ENCODE results near the gene XRCC4.

The XRCC4 gene

DNA sequence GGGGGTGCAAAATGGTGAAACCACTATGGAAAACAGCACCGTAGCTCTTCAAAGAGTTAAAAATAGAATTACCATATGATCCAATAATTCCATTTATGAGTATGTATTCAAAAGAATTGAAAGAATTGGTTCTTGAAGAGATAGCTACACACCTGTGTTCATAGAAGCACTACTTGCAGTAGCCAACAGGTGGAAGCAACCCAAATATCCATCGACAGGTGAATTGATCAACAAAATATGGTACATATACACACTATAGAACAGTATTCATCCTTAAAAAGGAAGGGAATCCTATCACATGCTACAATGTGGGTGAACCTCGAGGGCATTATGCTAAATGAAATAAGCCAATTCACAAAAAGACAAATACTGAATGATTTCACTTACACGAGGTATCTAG lies 308.5 kb downstream of the XRCC4 start:
- DNase-seq (ENCODE audit: low spot score), result no peak

DNA sequence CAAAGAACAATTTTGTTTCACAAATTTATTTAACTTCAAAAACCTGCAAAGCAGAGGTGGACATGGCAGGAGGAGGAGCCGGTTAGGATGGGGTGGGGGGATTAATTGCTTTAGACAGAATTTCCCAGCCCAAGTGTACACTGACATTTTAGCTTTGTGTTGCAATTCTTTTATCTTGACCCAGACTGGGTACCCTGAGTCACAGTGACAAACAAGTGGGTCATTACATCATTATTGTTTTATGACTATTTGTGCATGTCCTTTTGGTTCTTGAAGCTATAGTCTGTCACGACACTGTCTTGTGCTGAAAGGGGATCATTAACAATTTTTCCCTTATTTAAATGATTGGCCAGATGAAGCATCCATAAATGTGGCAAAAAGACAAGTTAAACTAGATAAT lies 309.7 kb downstream of the XRCC4 start:
- no peak for DNase-seq (ENCODE audit: low spot score)

DNA sequence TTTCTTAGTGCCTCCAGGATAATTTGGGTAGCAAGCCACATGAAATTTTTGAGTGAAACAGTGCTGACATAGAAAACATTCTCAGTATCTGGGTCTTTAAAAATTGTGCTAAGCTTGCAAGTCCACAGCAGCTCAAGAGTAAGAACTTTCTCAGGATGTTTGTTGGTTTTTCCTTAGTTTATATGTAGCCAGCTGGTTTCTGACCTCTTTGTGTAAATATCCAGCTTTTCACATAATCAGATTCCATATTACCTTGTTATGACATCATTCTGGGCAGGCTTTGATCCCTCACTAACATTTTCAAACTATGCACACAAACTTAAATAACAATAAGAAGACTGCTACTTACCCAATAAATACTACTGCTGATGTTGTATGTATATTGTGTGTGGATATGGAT lies 311.3 kb downstream of the XRCC4 start:
- no peak for DNase-seq (ENCODE audit: low spot score)

DNA sequence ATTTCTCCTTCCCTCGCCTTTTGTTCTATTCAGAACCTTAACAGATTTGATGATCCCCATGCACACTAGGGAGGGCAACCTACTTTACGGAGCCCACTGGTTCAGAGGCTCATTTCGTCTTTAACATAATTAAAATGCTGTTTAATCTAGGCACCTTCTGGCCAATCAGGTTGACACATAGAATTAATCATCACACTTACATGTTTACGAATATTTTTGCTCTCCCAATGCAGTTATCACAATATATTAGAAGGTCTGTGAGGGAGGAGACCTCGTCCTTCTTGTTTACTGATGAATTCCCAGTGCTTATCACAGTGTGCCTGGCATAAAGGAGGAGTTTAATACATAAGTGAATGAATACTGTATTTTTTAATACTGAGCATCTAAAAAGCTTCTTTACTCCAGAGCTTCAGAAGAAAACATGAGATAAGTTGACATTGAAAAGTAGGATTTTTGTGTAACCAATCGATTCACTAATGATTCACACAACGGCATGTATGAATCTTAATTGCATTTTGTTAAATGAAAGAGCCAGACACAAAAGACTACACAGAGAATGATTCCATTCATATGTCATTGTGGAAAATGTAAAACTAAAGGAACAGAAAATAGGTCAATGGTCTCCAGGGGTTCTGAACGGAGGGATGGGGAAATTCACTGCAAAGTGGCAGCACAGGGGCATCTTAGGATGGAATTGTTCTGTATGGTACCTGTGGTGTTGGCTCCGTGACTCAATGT lies 315.6 kb downstream of the XRCC4 start:
- no peak for DNase-seq (ENCODE audit: low spot score)

DNA sequence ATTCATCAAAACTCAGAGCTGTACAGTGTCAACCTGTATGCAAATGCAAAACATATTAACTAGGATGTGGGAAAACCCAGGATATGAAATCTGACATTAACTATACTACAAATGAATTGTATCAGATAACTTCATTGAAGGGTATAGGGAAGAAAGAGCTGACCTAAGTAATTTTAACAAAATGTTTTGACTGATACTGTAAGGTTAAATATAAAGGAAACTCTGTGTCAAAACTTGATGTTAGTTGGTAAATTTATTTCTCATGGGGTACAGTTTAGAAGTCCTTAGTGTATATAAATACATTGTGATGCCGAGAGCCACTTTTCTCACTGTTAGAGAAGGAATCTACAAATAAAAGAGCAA lies 316.1 kb downstream of the XRCC4 start:
- DNase-seq (ENCODE audit: low spot score), result no peak

DNA sequence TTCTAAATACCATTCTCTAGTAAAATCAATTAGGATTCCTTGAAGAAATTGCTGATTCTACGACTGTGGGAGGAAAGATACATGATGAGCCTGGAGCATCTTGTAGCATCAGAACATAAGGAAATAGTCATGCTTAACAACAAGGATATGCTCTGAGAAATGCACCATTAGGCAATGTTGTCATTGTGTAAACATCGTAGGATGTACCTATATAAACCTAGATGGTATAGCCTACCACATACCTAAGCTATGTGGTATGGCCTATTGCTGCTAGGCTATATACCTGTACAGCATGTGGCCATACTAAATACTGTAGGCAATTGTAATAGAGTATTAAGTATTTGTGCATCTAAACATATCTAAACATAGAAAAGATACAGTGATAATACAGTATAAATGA lies 316.8 kb downstream of the XRCC4 start:
- no peak for DNase-seq (ENCODE audit: low spot score)

DNA sequence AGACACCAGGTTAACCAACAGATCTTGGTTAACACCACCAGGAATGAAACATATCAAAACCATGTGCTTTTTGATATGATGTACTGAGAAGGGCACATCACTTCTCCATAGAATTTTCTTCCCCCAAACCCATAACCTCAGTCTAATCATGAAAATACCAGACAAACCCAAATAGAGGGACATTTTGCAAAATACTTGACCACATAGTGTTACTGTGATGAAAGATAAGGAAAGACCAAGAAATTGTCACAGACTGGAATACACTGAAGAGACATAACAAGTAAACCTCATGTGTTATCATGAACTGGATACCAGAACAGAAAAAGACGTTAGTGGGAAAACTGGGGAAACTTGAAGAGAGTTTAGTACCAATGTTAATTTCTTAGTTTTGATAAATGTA lies 319.3 kb downstream of the XRCC4 start:
- no peak for DNase-seq (ENCODE audit: low spot score)

DNA sequence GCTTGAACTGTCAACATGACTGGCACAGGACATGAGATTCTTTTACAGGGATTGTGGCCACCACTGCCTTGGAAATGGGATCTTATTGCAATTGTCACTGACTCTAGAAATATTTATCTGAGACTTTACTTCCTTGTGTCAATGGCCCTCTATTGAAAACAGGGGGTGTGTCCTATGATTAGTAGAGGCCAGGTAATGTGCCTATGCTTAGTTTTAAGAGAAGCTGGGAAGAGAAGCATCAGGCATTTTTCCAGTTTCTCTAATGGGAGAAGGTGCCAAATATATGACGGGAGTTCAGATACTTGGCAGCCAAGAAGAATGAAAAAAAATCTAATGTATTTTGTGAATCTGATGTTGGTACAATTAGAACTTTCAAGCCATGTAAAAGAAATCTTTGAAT lies 320.3 kb downstream of the XRCC4 start:
- DNase-seq (ENCODE audit: low spot score), result no peak

DNA sequence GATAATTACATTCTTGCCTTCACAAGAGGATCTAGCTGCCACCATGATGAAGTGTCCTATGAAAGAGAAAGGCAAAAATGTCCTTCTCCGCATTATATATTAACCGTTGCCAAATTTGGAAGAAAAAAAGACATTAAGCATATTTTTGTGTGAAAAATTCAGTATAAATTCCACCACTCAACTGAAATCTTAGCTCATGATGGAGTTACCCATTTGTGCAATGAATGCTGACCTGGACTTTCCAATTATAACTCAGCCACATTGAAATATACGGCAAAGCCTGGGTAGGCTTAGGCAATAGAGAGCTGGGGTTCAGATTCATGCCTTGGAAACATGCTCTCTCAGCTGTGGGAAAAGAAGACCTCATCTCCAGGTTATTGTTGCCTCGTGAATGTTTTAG lies 322.9 kb downstream of the XRCC4 start:
- no peak for DNase-seq (ENCODE audit: low spot score)

DNA sequence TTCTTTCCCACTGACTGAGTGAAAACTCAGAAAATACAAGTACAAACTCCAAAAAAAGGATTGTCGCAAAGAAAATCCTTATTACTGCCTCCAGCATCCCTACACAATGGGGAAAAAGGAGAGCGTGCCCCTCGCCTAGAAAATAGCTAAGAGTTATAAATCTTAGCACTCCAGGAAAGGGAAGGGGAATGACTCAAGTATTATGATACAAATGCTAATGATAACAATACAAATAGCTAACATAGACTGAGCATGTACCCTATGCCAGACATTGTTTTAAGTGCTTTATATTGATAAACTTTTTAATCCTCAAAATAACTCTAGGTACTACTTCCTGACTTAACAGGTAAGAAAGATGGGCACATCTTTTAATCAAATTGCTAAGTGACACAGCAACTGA lies 323.4 kb downstream of the XRCC4 start:
- DNase-seq (ENCODE audit: low spot score), result no peak

DNA sequence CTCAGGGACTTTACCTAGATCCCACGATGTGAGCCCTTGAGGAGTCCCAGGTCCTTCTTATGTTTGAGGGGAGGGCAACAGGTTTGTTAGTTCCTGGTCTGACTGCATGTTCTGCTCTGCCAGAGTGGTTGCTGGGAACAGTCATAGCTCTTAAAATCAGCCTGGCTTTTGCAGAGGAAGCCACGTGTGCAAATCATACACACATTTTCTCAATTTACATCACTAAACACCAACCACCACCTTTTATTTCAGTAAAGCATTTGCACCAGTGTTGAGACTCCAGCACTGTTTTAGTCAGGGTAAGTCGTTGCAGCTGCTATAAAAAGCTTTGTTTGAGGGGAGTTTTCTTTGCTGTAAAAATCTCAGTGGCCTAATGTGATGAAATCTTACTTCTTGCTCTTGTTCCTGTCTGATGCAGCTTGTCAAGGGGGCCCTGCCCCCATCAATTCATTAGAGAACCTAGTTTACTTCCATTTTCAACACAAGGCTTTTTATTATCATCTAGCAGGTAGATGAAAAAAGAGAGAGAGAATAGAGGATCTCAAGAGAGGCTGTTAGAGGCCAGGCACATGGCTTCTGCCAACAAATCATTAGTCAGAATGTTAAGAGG lies 323.9 kb downstream of the XRCC4 start:
- DNase-seq (ENCODE audit: low spot score), result no peak

DNA sequence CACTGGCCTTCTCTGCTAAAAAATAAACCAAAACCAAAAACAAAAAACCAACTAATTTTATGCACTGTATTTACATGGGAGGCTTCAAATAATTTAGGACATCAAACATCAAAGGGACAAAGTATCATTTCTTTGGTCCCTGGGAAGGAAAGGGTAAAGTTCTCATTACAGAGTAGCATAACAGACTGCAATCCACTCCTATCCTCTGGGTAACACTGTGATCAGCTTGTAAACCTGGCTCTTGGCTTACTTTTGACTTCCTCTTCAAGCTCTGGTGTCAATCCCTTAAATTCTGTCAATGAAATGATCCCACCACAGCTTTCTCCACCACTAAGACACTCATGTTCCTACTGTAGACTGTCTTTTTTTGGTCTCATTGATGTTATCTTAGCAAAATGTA lies 324.4 kb downstream of the XRCC4 start:
- no peak for DNase-seq (ENCODE audit: low spot score)

All from pons (tissue), 1 donor.